Hippocampal formation (tissue), 2 donors: ENCODE data around the gene TCEAL3.
"Not testable (repeated sequence)": the region's sequence is repeated elsewhere in the genome, so short reads cannot be mapped to it uniquely, and the experiment has no call there.

Experiments used
- DNase-seq, 2 donors: peaks; one replicate each; lab custom pipeline; 2025; lab: John Stamatoyannopoulos, UW

The TCEAL3 gene

GRCh38 chrX:103626855-103627254 lies 19.1 kb downstream of the TCEAL3 start:
- DNase-seq = no peak

DNA sequence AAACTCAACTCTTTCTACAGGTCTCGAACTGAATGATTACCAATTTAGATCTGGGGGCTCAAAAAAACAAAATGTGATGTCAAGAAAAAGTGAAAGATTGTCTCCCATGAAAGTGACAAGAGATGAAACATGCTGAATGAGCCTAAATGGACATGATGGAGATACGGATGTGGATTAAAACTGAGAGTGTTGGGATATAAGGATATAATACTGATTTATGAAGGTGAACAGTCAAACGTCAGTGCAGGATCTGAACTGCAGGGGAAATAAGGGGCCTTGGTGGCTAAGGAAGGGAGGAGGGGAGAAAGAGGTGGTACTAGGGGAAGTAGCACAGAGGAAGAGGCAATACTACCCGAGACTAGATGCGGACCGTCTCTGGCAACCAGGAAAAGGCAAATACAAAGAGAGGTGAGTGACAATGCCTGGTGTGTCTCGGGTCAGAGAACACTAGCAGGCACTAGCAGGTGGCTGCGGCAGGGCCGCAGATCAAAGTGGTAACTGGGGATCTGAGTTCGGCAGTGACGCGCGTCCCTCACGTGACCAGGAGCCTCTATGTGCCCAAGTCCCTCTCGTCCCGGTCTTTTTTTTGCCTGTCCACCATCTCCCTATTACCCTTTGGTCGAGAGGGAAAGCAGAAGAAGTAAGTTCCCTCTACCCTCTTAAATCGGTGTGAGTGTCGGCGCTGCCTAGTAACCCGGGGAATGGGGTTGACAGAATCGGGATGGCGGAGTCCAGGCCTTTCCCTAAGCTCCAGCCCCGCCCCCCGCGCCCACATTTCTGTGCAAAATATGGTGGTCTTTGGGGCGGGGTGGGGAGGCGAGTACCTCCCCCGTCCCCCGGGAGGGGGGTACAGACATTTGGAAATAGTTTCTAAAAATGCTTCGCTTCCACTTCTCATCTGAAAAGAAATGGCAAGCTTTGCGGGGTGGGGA lies 20.9 kb downstream of the TCEAL3 start, which contains the start of gene TCEAL1:
Gene TCEAL1, plus strand, starts transcription at position 590 of the 932 bp plus-strand sequence. CDS start 942 bp downstream, outside the sequence.
- DNase-seq = peak; percentile 35 to 52

- peak; percentile 54 to 72 for DNase-seq
Measured at GRCh38 chrX:103629318-103630170, 21.8 kb downstream of the TCEAL3 start.

DNA sequence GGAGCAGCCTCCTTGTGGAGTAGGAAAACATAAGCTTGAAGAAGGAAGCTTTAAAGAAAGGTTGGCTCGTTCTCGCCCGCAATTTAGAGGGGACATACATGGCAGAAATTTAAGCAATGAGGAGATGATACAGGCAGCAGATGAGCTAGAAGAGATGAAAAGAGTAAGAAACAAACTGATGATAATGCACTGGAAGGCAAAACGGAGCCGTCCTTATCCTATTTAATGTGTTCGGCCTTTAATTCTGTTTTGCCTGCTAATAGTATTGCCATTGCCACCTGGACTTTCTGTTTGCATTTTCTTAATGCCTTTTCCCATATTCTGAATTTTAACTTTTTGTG lies 22.4 kb downstream of the TCEAL3 start:
- DNase-seq = no peak

- DNase-seq = no peak
Measured at GRCh38 chrX:103631145-103631544, 23.4 kb downstream of the TCEAL3 start.

DNA sequence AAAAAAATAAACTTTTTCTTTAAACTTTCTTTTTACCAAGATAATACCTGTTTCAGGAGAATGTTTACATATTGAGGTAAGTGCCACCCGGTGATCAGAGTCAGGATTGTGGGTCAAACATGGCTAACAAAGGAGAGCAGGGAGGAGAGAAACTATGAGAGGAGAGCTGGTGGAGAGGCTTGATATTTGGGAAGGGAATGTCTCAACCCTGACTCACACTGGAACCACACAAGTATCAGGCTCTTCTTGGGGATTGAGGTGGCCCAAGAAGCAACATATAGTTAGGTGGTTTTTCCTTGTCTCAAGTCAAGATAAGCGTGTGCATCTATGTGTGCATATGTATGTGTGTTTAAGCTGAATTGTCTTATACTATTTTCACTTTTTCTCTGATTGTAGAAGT lies 27.7 kb downstream of the TCEAL3 start:
- DNase-seq = no peak

- no peak for DNase-seq
Measured at GRCh38 chrX:103637604-103638338, 30.0 kb downstream of the TCEAL3 start.

- DNase-seq = not testable (repeated sequence)
Measured at GRCh38 chrX:103638479-103639346, 30.9 kb downstream of the TCEAL3 start.

- DNase-seq = no peak
Measured at GRCh38 chrX:103640401-103641155, 32.8 kb downstream of the TCEAL3 start.

DNA sequence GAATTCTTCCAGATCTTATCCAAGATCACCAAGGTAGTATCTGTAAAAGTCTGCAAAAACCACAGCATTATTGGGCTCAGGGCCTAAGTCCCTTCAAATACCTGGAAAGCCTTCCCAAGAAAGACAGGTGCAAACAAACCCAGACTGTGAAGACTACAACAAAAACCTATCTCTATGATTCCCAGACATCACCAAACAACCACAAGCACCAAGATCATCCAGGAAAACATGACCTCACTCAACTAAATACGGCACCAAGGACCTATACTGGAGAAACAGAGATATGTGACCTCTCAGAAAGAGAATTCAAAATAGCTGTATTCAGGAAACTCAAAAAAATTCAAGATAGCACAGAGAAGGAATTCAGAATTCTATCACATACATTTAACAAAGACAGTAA lies 36.4 kb downstream of the TCEAL3 start:
- no peak for DNase-seq

GRCh38 chrX:103647630-103648029 lies 39.9 kb downstream of the TCEAL3 start:
- no peak for DNase-seq

DNA sequence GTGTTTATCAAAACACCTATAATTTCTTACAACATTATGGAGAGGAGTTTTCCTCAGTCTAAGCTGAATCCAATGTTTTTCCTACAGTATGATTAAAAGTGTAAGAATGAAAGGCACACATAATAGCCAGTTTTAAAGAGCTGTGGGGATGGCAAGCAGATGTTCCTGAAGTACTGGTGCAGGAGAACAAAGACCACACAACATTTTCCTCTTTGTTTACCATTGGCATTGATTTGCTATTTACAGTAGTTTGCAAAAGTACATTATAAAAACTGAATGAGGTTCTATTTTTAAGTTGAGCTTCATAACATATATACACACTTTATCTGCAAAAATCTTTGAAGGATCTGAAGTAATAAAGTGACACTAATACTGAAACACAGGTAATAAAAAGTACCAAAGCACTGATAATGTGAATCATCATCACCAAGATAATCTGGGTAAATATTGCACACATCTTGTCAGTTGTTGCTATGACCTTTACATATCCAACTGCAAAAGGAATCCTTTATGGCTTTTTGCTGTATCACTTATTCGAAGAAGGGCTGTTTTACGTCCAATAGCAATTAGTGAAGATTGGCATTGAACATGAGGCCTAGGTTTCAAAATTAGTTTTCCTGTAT lies 43.5 kb downstream of the TCEAL3 start:
- DNase-seq = no peak

DNA sequence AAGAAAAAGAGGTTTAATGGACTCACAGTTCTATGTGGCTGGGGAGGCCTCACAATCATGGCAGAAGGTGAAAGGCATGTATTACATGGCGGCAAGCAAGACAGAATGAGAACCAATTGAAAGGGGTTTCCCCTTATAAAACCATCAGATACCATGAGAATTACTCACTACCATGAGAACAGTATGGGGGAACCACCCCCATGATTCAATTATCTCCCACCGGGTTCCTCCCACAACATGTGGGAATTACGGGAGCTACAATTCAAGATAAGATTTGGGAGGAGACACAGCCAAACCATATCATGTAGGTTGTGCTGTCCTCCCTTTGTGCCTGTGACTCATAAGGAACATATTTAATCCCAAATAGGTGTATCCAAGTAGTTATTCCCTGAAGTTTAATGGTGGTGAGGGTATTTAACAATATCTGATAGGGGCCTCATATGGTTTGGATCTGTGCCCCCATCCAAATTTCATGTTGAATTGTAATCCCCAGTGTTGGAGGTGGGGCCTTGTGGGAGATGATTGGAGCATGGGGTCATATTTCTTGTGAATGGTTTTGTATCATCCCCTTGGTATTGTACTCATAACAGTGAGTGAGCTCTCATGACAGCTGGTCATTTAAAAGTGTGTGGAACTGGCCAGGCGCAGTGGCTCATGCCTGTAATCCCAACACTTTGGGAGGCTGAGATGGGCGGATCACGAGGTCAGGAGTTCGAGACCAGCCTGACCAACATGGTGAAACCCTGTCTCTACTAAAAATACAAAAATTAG lies 47.7 kb downstream of the TCEAL3 start:
- not testable (repeated sequence) for DNase-seq

GRCh38 chrX:103656617-103657016 lies 48.9 kb downstream of the TCEAL3 start:
- DNase-seq = no peak

DNA sequence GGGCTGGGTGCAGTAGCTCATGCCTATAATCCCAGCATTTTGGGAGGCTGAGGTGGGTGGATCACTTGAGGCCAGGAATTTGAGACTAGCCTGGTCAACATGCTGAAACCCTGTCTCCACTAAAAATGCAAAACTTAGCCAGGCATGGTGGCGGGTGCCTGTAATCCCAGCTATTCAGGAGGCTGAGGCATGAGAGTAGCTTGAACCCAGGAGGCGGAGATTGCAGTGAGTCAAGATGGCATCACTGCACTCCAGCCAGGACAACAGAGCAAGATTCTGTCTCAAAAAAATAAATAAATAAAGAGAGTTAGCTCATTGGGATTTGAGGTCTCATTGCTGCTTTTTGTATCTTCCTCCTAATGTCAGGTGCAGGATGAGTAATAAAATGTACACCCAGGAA lies 49.3 kb downstream of the TCEAL3 start:
- DNase-seq = not testable (repeated sequence)

- no peak for DNase-seq
Measured at GRCh38 chrX:103658681-103659433, 51.1 kb downstream of the TCEAL3 start.

GRCh38 chrX:103659460-103659859 lies 51.7 kb downstream of the TCEAL3 start:
- DNase-seq = not testable (repeated sequence)
